Liver (tissue), 3 donors: Measurements from ENCODE around the gene CNIH3.

ENCODE experiments used
- ATF3 ChIP-seq: IDR thresholded peaks from 2 replicates; pipeline ENCODE4 v1.6.1; 2016; ENCODE audit warnings: antibody characterized with exemption
- CTCF ChIP-seq: fragments of 150-350 bp; IDR thresholded peaks from 2 replicates; pipeline ENCODE4 v1.5.1; 2017; ENCODE audit warnings: improper control_type of control experiment, low read depth, low read length; ENCODE audit not compliant: missing input control
- EGR1 ChIP-seq, 2 donors: IDR thresholded peaks; 2 replicates each; pipeline ENCODE4 v1.6.1; 2016 to 2018; ENCODE audit warnings: antibody characterized with exemption in 2 of 2, low read depth in 2 of 2
- FOXA1 ChIP-seq: IDR thresholded peaks from 2 replicates; pipeline ENCODE4 v1.6.1; 2016; ENCODE audit warnings: antibody characterized with exemption
- FOXA2 ChIP-seq: IDR thresholded peaks from 2 replicates; pipeline ENCODE4 v1.6.1; 2016; ENCODE audit warnings: antibody characterized with exemption
- GABPA ChIP-seq, 2 donors: IDR thresholded peaks in 1 of 2; conservative IDR thresholded peaks in 1 of 2; 2 replicates each; pipeline ENCODE4 v1.6.1; 2016; ENCODE audit warnings: antibody characterized with exemption in 2 of 2, mild to moderate bottlenecking in 1 of 2, moderate library complexity in 1 of 2
- JUND ChIP-seq, 2 donors: IDR thresholded peaks; 2 replicates each; pipeline ENCODE4 v1.6.1; 2016; ENCODE audit warnings: antibody characterized with exemption in 2 of 2
- MAX ChIP-seq: IDR thresholded peaks from 2 replicates; pipeline ENCODE4 v1.6.1; 2016; ENCODE audit warnings: antibody characterized with exemption
- NR2F2 ChIP-seq: IDR thresholded peaks from 2 replicates; pipeline ENCODE4 v1.6.1; 2016; ENCODE audit warnings: antibody characterized with exemption
- RAD21 ChIP-seq, 2 donors: IDR thresholded peaks; 2 replicates each; pipeline ENCODE4 v1.6.1; 2016; ENCODE audit warnings: antibody characterized with exemption in 2 of 2, mild to moderate bottlenecking in 2 of 2
- REST ChIP-seq: IDR thresholded peaks from 2 replicates; pipeline ENCODE4 v1.6.1; 2016; ENCODE audit warnings: antibody characterized with exemption, mild to moderate bottlenecking
- RXRA ChIP-seq, 2 donors: IDR thresholded peaks; 2 replicates each; pipeline ENCODE4 v1.6.1; 2017 to 2018; ENCODE audit warnings: antibody characterized with exemption in 2 of 2, mild to moderate bottlenecking in 1 of 2
- SP1 ChIP-seq: IDR thresholded peaks from 2 replicates; pipeline ENCODE4 v1.6.1; 2018; ENCODE audit warnings: antibody characterized with exemption, mild to moderate bottlenecking
- YY1 ChIP-seq: IDR thresholded peaks from 2 replicates; pipeline ENCODE4 v1.6.1; 2016; ENCODE audit warnings: antibody characterized with exemption, mild to moderate bottlenecking
- donor health status: healthy.
- donor health status: healthy.

- TF ChIP-seq SP1, result no peak
- no peak for TF ChIP-seq CTCF
- TF ChIP-seq REST, result no peak
- no peak for TF ChIP-seq GABPA (IDR thresholded peaks at IDR 0.05 in 1 of 2, conservative IDR thresholded peaks at IDR 0.05 in 1 of 2)
- no peak for TF ChIP-seq YY1
- no peak for TF ChIP-seq MAX
- TF ChIP-seq RAD21 (IDR thresholded peaks at IDR 0.05), result no peak
- no peak for TF ChIP-seq FOXA1
- TF ChIP-seq NR2F2, result no peak
- TF ChIP-seq FOXA2, result no peak
- TF ChIP-seq EGR1 (IDR thresholded peaks at IDR 0.05; ENCODE audit: low read depth in 2 of 2), result no peak
- TF ChIP-seq ATF3, result no peak
- TF ChIP-seq RXRA (IDR thresholded peaks at IDR 0.05), result no peak
- no peak for TF ChIP-seq JUND (IDR thresholded peaks at IDR 0.05)
Observed at GRCh38 chr1:224786533-224787250, 170.6 kb downstream of the CNIH3 start.
